NCI-H2081 (cell line): ENCODE measurements around the gene EBP.
"Not testable (repeated sequence)": the region's sequence is repeated elsewhere in the genome, so short reads cannot be mapped to it uniquely, and the experiment has no call there.

Source experiments
- DNase-seq, 2 experiments: peaks; one replicate each; lab custom pipeline; 2025; lab: John Stamatoyannopoulos, UW

Gene EBP

DNA sequence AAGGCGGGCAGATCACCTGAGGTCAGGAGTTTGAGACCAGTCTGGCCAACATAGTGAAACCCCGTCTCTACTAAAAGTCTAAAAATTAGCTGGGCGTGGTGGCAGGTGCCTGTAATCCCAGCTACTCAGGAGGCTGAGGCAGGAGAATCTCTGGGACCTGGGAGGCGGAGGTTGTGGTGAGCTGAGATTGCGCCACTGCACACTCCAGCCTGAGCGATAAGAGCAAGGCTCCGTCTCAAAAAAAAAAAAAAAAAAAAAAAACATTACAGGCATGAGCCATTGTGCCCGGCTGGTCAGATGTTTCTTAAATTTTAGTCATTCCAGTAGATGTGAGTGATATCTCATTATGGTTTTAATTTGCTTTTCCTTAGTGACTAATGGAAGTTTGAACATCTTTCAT, 4.2 kb downstream of the EBP start:
- not testable (repeated sequence) for DNase-seq

DNA sequence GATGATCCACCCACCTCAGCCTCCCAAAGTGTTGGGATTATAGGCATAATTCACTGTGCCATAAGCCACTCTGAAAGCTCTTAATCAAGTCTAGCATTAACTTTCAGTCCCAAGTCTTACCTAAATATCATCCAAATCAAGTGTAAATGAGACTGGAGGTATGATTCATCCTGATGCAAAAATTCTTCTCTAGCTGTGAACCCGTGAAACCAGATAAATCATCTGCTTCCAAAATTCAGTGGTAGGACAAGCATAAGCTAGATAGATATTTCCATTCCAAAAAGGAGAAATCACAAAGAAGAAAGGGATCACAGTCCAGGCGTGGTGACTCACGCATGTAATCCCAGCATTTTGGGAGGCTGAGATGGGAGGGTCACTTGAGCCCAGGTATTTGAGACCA, 9.1 kb downstream of the EBP start:
- DNase-seq, result no peak

- no peak for DNase-seq
Observed at GRCh38 chrX:48531358-48531959, 9.9 kb downstream of the EBP start.

DNA sequence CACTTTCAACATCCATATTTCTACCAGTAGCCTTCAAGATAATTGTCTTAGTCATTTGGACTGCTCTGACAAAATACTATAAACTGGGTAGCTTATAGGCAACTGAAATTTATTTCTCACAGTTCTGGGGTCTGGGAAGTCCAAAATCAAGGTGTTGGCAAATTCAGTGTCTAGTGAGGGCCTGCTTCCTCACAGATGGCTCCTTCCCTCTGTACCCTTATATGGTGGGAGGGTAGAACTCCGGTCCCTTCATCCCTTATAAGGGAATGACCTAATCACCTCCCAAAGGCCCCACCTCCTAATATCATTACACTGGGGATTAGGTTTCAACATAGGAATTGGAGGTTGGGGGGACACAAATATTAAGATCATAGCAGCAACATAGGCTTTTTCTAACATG, 10.6 kb downstream of the EBP start:
- no peak for DNase-seq

GRCh38 chrX:48533165-48533564, 11.6 kb downstream of the EBP start:
- DNase-seq, result no peak

DNA sequence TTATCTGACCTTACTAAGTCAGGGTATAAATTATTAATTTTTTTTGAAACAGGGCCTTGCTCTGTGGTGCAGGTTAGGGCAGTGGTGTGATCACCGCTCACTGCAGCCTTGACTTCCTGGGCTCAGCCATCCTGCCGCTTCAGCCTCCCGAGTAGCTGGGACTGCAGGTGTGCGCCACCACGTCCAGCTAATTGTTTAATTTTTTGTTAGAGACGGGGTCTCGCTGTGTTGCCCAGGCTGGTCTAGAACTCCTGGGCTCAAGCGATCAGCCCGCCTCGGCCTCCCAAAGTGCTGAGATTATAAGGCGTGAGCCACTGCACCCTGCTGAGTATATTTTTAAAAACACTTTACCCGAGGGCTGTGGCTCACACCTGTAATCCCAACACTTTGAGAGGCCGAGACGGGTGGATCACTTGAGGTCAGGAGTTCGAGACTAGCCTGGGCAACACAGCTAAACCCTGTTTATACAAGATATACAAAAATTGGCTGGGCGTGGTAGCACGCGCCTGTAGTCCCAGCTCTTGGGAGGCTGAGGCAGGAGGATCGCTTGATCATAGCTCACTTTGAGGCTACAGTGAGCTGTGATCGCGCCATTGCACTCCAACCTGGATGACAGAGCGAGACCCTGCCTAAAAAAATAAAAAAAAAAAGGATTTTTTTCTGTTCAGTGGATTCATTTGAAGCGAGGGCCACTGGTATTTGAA, 17.2 kb downstream of the EBP start:
- DNase-seq, result no peak

DNA sequence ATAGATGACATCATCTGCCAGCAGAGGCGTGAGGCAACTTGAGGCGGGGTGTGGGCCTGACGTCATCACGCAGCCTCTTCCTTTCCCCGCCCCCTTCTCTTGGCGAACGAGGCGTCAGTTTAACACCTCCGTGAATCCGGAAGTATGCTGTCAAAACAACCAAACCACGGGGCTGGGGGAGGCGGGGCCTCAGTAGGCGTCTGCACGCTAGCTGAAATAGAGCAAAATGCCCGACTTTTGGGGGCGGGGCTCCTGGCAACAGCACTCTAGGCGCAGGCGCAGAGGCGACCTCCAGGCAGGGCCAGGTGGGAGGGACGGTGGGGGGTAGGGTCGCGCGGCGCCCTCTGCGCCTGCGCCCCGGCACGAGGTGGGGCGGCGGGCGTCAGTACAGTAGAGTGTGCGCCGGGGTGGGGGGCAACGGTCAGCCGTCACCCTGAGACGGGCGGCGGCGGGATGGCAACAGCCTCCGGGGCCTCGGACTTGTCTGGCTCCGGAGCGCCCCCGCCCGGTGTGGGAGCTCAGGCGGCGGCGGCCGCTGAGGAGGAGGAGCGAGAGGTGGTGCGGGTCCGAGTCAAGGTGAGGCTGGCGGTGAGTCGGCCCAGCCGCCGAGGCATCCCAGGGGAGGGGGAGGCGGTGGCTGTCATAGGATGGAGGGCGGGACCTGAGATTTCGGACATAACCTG, 17.9 kb downstream of the EBP start, which contains the start of gene TBC1D25:
TBC1D25 (plus strand) TSS at position 370 of the 683 bp plus-strand sequence; CDS start at position 454, 84 bp downstream.
- peak; percentile 97 for DNase-seq

GRCh38 chrX:48540028-48540375, 18.4 kb downstream of the EBP start:
- DNase-seq, result peak in 1 of 2 experiments; percentile 47

DNA sequence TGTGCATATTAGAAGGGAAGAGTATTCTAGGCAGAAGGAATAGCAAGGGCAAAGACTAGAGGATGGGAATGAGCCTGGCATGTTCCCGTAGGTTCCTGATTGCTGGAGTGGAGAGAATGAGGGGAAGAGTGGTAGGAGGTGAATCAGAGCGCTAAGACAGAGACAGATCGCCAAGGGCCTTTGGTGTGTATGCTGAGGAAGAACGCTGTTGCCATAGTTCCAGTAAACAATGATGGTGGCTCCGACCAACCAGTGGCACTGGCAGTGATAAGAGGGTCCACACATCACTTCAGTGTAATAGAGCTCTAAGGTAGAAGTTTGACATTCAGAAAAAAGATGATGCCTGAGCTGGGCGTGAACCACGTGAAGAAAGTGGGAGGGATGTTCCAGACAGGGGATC, 18.9 kb downstream of the EBP start:
- no peak for DNase-seq

DNA sequence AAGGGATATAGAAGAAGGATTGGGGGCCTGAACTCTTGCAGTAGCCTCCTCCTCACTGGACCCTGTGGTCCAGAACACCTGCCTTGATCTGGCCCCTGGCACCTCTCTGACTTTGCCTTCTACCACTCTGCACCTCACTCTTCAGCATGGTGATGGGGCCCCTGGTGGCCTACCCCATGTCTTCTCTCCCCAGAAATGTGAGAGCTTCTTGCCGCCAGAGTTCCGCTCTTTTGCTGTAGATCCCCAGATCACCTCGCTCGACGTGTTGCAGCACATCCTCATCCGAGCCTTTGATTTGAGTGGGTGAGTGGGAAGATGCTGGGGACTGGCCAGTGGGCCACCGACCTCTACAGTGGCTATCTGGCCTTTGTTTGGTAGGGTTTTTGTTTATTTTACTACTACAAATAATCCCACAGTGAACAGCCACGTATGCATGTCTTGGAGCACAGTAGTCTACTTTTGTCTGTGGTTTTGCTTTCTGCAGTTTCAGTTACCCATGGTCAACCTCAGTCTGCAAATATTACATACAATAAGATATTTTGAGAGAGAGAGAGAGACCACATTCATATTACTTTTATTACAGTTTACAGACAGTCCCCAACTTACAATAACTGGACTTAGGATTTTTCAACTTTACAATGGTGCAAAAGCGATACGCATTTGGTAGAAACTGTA, 19.7 kb downstream of the EBP start:
- no peak for DNase-seq

DNA sequence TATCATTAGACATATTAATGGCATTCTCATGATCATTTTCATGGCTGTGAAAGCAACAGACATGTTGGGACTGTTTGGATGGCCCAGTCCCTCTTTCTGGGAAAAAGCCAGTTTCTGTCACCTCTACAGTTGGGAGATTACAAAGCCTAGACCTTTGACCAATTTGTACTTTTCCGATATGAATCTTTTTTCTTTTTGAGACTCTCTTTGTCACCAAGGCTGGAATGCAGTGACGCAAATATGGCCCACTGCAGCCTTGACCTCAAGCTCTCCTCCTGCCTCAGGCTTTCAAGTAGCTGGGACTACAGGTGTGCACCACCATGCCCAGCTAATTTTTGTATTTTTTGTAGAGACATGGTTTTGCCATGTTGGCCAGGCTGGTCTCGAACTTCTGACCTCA, 27.3 kb downstream of the EBP start:
- DNase-seq, result no peak

GRCh38 chrX:48555731-48556325, 34.2 kb downstream of the EBP start:
- not testable (repeated sequence) for DNase-seq

DNA sequence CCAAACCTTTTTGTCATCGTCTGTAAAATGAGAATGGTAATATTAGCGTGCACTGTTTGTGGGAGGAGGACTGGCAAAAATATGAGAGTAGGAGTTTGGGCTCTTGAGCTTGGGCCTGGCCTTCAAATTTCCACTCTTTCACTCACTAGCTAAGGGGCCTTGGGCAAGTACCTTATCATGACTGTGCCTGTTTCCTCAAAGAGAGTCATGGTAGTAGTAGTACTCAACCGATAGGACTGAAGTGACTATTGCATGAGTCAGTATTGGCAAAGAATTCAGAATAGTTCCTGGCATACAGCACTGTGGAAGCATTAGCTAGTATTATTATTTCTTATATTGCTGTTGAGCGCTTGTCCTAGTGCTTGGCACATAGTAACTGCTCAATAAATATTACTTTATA, 36.7 kb downstream of the EBP start:
- no peak for DNase-seq

DNA sequence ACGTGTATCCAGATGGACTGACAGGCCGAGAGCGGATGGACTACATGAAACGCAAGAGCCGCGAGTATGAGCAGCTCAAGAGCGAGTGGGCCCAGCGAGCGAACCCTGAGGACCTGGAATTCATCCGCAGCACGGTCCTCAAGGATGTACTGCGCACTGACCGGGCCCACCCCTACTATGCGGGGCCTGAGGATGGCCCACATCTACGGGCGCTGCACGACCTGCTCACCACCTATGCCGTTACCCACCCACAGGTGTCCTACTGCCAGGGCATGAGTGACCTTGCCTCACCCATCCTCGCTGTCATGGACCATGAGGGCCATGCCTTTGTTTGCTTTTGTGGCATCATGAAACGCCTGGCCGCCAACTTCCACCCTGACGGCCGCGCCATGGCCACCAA, 38.0 kb downstream of the EBP start:
- DNase-seq, result no peak

- no peak for DNase-seq
Observed at GRCh38 chrX:48560056-48560455, 38.4 kb downstream of the EBP start.

GRCh38 chrX:48560681-48561080, 39.1 kb downstream of the EBP start:
- DNase-seq, result no peak

- DNase-seq, result no peak
Observed at GRCh38 chrX:48569958-48570357, 48.4 kb downstream of the EBP start.

DNA sequence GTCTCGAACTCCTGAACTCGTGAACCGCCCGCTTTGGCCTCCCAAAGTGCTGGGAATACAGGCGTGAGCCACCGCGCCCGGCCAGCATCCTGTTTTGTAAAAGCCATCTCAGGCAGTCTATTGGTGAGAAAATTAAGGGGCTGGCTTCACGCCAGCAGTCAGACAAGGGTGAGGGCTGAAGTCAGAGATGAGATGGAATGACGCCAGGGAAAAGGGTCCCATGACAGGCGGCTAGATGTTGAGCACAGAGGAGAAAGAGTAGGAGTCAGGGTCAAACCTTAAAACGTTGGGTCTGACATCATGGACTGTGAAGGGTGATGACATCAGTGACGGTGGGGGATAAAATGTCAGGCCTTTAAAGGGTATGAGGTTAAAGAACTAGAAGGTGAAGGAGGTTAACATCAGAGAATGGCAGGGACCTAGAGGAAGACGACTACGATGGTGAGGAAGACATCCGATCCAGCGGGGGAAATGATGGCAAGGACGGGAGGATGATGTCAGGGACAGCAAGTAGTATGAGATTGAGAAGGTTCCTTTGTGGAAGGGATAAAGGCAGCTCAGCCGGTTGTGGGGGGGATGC, 52.2 kb downstream of the EBP start:
- DNase-seq, result peak; percentile 69 to 80

DNA sequence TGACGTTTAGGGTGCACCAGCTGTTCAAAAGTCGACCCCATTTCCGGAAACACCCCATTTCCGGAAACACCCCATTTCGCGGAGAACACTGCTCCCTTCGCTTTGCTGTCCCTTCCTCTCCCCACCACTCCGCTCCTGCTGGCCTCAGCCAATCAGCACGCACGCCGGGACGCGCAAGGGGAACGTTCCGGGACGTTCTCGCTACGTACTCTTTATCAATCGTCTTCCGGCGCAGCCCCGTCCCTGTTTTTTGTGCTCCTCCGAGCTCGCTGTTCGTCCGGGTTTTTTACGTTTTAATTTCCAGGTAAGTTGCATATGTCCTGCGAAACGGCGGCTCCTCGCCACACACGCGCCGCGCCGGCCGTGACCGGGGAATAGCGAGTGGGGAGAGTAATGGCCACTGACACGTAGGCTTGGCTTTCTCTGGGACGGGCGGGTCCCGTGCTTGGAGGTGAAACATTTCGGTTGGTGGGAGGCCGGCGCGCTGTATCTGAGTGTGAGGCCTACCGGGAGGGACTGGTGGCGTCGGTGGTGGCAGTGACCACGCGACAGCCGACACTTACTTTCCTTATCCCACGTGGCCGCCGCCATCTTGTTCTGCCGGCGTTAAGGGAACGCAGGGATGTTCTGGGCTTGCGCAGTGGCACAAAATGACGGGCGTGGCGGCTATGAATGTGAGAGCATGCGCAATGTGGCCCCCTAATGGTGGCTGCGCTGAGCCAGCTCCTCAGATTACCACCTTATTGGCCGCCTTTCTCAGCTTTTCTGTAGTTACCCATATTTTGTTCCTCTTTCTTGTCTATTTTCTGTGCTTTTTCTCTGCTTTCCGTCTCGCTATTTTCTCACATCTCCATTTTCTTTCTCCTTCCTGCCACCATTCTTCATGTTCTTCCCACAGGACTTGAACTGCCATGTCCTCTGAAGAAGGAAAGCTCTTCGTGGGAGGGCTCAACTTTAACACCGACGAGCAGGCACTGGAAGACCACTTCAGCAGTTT, 53.0 kb downstream of the EBP start, which contains the start of gene RBM3:
RBM3 (plus strand) TSS at position 215 of the 997 bp plus-strand sequence; CDS start at position 912, 697 bp downstream.
- peak; percentile 93 to 95 for DNase-seq

DNA sequence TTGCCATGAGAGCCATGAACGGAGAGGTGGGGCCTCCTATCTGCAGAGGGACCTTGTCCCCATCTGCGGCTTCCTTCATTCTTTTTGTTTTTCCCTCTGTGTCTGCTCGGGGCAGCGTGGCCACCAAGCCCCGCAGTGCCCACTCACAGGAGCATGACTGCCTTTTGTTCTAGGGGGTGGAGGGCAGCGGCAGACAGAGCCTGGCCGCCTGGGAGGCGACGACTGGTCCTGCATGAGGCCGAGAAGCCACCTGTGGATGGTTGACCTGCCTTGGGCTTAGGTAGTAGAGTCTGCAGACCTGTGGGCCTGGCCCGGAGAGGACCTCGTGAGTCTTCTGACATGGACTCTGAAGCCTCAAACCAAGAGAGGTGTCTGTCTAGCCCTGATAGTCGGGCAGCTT, 54.0 kb downstream of the EBP start:
- no peak for DNase-seq

- no peak for DNase-seq
Observed at GRCh38 chrX:48576108-48576507, 54.5 kb downstream of the EBP start.
